ENCODE results near the gene FNDC3B. TPM values are rescaled to one million over a fixed set of nuclear protein-coding genes. Genes with fewer than 3 reads are reported as not detected.
A peak's percentile ranks its signal among the peaks of the same experiment; 100 is the strongest.
"Not testable (repeated sequence)": the region's sequence is repeated elsewhere in the genome, so short reads cannot be mapped to it uniquely, and the experiment has no call there.

The FNDC3B gene
- total RNA-seq, 2 donors from 2014 or later: 9.2 to 17.1 TPM

DNA sequence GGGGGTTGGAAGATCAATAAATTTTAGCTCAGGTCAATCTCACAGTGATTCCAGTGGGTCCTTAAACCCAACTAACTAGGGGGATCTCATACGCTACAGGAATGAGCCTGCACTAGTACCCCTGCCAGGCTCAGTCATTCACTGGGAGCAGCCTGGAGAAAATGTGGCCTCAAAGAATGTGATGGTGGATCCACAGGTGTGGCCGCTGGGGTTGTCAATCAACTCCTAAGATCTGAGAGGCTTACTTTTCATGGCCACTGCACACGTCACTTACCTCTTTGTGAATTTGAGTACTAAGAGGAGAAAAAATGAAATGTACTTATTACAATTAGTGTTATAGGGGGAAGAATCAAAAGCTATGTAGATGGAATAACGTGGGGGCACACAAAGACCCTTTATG is 17.5 kb upstream of the FNDC3B start:
- ATAC-seq: no peak
- DNase-seq (ENCODE audit: low spot score in 2 of 2): no peak

GRCh38 chr3:172023915-172024314 is 15.5 kb upstream of the FNDC3B start:
- ATAC-seq (no peak), DNase-seq (ENCODE audit: low spot score in 2 of 2) (no peak)
- Mint-ChIP-seq H3K27ac (no peak overlapping the region), H3K36me3 (no peaks in the 10 kb centered on the region), H3K9me3 (no peaks in the 10 kb centered on the region)

More for the DNA sequence above, 17.5 kb upstream of the FNDC3B start:
- Mint-ChIP-seq H3K9me3 (no peaks in the 10 kb centered on the region), H3K36me3 (no peaks in the 10 kb centered on the region), H3K27ac (no peak overlapping the region)

- DNase-seq (ENCODE audit: low spot score in 2 of 2): no peak
- ATAC-seq: no peak
- Mint-ChIP-seq H3K9me3 (no peaks in the 10 kb centered on the region), H3K27ac (no peak overlapping the region), H3K36me3 (no peaks in the 10 kb centered on the region)
Measured at GRCh38 chr3:172024679-172025078, 14.7 kb upstream of the FNDC3B start.

GRCh38 chr3:172029425-172030098 is 9.8 kb upstream of the FNDC3B start:
- Mint-ChIP-seq H3K27ac (no peak overlapping the region), H3K36me3 (no peaks in the 10 kb centered on the region), H3K9me3 (peaks cover 0 to 8% of the 10 kb centered on the region in 2 donors)
- no peak for ATAC-seq
- DNase-seq (ENCODE audit: low spot score in 2 of 2): no peak

- Mint-ChIP-seq H3K9me3 (peaks cover 0 to 8% of the 10 kb centered on the region in 2 donors), H3K36me3 (no peaks in the 10 kb centered on the region), H3K27ac (no peak overlapping the region)
- ATAC-seq: no peak
- no peak for DNase-seq (ENCODE audit: low spot score in 2 of 2)
Measured at GRCh38 chr3:172030181-172030580, 9.2 kb upstream of the FNDC3B start.

DNA sequence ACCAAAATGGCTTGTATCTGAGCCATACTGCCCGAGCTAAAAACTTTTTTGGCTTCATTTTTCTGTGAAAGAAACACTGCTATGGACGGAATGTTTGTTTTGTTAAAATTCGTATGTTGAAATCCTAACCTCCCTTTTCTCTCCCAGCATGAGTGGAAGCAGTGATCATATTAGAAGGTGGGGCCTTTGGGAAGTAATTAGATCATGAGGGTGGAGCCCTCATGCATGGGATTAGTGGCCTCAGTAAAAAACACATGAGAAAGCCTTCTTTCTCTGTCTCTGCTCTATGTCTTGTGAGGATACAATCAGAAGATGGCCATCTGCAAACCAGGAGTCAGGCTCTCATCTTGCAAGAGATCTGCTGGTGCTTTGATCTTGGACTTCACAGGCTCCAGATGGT is 7.4 kb upstream of the FNDC3B start:
- Mint-ChIP-seq H3K36me3 (no peaks in the 10 kb centered on the region), H3K9me3 (peaks cover 0 to 8% of the 10 kb centered on the region in 2 donors), H3K27ac (no peak overlapping the region)
- DNase-seq (ENCODE audit: low spot score in 2 of 2) (no peak), ATAC-seq (no peak)

- Mint-ChIP-seq H3K27ac (no peak overlapping the region), H3K36me3 (no peaks in the 10 kb centered on the region), H3K9me3 (peaks cover 0 to 8% of the 10 kb centered on the region in 2 donors)
- ATAC-seq (no peak), DNase-seq (ENCODE audit: low spot score in 2 of 2) (no peak)
Measured at GRCh38 chr3:172033396-172033795, 6.0 kb upstream of the FNDC3B start.

- Mint-ChIP-seq H3K9me3 (peaks cover 0 to 8% of the 10 kb centered on the region in 2 donors), H3K36me3 (peaks cover 5 to 6% of the 10 kb centered on the region in 2 donors), H3K27ac (peak overlapping the region in 1 of 2 donors; percentile 23)
- ATAC-seq: no peak
- peak in 1 of 2 donors; percentile 10 for DNase-seq (ENCODE audit: low spot score in 2 of 2)
Measured at GRCh38 chr3:172034786-172035685, 4.3 kb upstream of the FNDC3B start.

- Mint-ChIP-seq H3K9me3 (peaks cover 0 to 8% of the 10 kb centered on the region in 2 donors), H3K27ac (no peak overlapping the region), H3K36me3 (peaks cover 5 to 6% of the 10 kb centered on the region in 2 donors)
- no peak for ATAC-seq
- no peak for DNase-seq (ENCODE audit: low spot score in 2 of 2)
Measured at GRCh38 chr3:172036541-172037215, 2.7 kb upstream of the FNDC3B start.

- Mint-ChIP-seq H3K9me3 (no peaks in the 10 kb centered on the region), H3K36me3 (peaks cover 5 to 6% of the 10 kb centered on the region in 2 donors), H3K27ac (peak overlapping the region; percentile 9 to 97)
- ATAC-seq (peak in 1 of 2 donors; percentile 4), DNase-seq (ENCODE audit: low spot score in 2 of 2) (no peak)
Measured at GRCh38 chr3:172038798-172039435, 461 bp upstream of the FNDC3B start.

- DNase-seq (ENCODE audit: low spot score in 2 of 2) (peak; percentile 28 to 74), ATAC-seq (peak; percentile 16 to 65)
- H3K36me3 Mint-ChIP-seq: peaks cover 5 to 6% of the 10 kb centered on the region in 2 donors
- peak overlapping the region in 1 of 2 donors; percentile 97 for H3K27ac Mint-ChIP-seq
- no peaks in the 10 kb centered on the region for H3K9me3 Mint-ChIP-seq
Measured at GRCh38 chr3:172040078-172040980, 951 bp downstream of the FNDC3B start.

- peak overlapping the region in 1 of 2 donors; percentile 89 for H3K27ac Mint-ChIP-seq
Measured at GRCh38 chr3:172040981-172041963, 1.9 kb downstream of the FNDC3B start.

DNA sequence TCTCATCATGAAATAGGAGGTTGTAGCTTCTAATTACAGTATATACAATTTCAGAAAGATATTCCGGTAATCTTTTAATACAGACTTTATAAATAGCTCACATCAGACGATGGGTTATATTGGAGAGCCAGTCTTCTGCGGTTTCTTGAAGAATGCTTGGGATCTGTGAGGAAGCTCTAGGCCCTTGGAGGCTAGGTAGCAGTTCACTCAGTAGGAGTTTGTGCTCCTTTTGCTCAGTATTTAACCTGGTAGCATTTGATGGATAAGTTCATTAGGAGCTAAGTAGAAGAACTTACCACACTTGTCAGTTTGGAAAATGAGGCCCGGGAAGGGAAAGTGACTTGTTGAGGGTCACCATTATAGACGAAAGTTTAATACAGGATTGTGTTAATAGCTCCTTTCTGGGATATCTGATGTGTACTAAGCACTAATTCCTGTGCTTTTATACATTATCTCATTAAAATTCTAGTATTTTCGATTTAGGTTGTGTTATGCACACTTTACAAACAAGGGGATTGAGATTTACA is 2.8 kb downstream of the FNDC3B start:
- DNase-seq (ENCODE audit: low spot score in 2 of 2) (no peak), ATAC-seq (no peak)
- Mint-ChIP-seq H3K27ac (no peak overlapping the region), H3K36me3 (peaks cover 5 to 6% of the 10 kb centered on the region in 2 donors), H3K9me3 (no peaks in the 10 kb centered on the region)

More at GRCh38 chr3:172040981-172041963, 1.9 kb downstream of the FNDC3B start:
- H3K36me3 Mint-ChIP-seq: peaks cover 5 to 6% of the 10 kb centered on the region in 2 donors
- no peak for DNase-seq (ENCODE audit: low spot score in 2 of 2)
- H3K9me3 Mint-ChIP-seq: no peaks in the 10 kb centered on the region
- no peak for ATAC-seq

DNA sequence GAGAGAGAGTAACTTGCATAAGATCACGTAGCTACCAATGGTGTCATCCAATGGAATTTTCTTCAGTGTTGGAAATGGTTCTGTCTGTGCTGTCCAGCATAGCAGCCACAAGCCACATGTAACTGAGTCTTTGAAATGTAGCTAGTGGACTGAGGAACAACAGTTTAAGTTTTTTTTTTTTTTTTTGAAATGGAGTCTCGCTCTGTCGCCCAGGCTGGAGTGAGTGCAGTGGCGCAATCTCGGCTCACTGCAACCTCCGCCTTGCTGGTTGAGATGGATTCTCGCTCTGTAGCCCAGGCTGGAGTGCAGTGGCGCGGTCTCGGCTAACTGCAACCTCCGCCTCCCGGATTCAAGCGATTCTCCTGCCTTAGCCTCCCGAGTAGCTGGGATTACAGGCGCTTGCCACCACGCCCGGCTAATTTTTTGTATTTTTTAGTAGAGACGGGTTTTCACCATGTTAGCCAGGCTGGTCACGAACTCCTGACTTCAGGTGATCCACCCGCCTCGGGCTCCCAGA is 3.3 kb downstream of the FNDC3B start:
- not testable (repeated sequence) for H3K27ac Mint-ChIP-seq; H3K9me3 Mint-ChIP-seq; H3K36me3 Mint-ChIP-seq; DNase-seq (ENCODE audit: low spot score in 2 of 2); ATAC-seq

All from activated naive CD4-positive, alpha-beta T cell treated with anti-CD3 and anti-CD28 coated beads, Interleukin-2, amount 50 U/mL, for 72 hours (primary cell).